BE2C (cell line): ENCODE measurements around the gene GAN.

ENCODE experiments used
- DNase-seq: peaks from one replicate; pipeline ENCODE4 v3.0.0-alpha.2; 2020
- H3K27me3 ChIP-seq: fragments of 250-450 bp; sonication (Bioruptor Pico); 2 replicates; pipeline ENCODE4 v1.5.1; 2020; ENCODE audit warnings: mild to moderate bottlenecking
- H3K36me3 ChIP-seq: fragments of 250-450 bp; sonication (Bioruptor Pico); 2 replicates; pipeline ENCODE4 v1.5.1; 2020; ENCODE audit warnings: mild to moderate bottlenecking
- H3K4me1 ChIP-seq: fragments of 250-450 bp; sonication (Bioruptor Pico); 2 replicates; pipeline ENCODE4 v1.5.1; 2020
- H3K4me3 ChIP-seq: 2 replicates; pipeline ENCODE4 v1.5.1; 2011; ENCODE audit warnings: low read depth, low read length
- H3K9me3 ChIP-seq: fragments of 250-450 bp; sonication (Bioruptor Pico); 2 replicates; pipeline ENCODE4 v1.5.1; 2020
- TF ChIP-seq, protein P1 (sequence below): IDR thresholded peaks from 2 replicates; pipeline ENCODE4 v1.5.1; 2012; ENCODE audit warnings: mild to moderate bottlenecking, low read depth, low read length

Gene GAN

DNA sequence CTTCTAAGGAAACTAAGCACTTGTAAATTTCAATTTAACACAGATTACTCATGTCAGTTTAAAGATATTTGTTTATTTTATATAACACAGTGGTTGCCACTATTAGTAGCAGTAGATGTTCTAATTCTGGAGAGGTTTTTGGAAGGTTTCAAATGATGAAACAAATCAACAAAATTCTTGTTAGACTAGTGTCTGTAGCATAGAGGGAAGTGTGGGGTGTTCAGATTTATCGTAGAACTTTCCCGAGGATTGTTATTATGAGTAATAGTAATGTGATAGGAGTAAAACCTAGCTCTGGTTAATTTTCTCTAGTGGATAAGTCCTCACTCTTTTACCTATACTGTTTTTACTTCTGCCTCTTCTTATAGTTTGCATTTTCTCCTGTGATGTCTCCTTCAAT is 6.3 kb downstream of the GAN start:
- TF ChIP-seq, protein P1, sequence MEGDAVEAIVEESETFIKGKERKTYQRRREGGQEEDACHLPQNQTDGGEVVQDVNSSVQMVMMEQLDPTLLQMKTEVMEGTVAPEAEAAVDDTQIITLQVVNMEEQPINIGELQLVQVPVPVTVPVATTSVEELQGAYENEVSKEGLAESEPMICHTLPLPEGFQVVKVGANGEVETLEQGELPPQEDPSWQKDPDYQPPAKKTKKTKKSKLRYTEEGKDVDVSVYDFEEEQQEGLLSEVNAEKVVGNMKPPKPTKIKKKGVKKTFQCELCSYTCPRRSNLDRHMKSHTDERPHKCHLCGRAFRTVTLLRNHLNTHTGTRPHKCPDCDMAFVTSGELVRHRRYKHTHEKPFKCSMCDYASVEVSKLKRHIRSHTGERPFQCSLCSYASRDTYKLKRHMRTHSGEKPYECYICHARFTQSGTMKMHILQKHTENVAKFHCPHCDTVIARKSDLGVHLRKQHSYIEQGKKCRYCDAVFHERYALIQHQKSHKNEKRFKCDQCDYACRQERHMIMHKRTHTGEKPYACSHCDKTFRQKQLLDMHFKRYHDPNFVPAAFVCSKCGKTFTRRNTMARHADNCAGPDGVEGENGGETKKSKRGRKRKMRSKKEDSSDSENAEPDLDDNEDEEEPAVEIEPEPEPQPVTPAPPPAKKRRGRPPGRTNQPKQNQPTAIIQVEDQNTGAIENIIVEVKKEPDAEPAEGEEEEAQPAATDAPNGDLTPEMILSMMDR: no peak
- no peaks in the 10 kb centered on the region for H3K4me1 ChIP-seq
- no peak for DNase-seq

DNA sequence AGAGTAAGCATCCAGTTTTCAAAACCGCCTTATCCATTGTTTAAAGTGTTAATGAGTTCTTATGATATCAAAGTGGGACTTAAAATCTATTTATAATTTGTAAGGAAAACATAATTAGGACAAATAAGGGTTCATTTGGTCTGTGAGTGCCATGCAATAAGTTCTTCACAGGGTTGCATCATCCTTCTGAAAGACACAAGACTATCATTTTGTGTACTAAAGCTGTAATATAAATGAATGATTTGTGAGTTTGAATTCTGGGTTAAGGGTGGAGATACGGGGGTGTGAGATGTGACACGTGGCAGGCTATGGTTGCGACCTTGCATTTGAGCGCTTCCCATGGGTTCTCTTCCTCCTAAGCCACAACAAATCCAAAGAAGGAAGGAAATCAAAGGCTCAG is 6.8 kb downstream of the GAN start:
- DNase-seq: no peak
- H3K4me1 ChIP-seq: no peaks in the 10 kb centered on the region
- TF ChIP-seq, protein P1: no peak
- no peaks in the 10 kb centered on the region for H3K9me3 ChIP-seq
- H3K36me3 ChIP-seq: no peaks in the 10 kb centered on the region
- H3K4me3 ChIP-seq: no peak overlapping the region
- H3K27me3 ChIP-seq: no peaks in the 10 kb centered on the region

More for the DNA sequence above, 6.3 kb downstream of the GAN start:
- no peak overlapping the region for H3K4me3 ChIP-seq
- no peaks in the 10 kb centered on the region for H3K9me3 ChIP-seq
- H3K27me3 ChIP-seq: no peaks in the 10 kb centered on the region
- H3K36me3 ChIP-seq: no peaks in the 10 kb centered on the region

DNA sequence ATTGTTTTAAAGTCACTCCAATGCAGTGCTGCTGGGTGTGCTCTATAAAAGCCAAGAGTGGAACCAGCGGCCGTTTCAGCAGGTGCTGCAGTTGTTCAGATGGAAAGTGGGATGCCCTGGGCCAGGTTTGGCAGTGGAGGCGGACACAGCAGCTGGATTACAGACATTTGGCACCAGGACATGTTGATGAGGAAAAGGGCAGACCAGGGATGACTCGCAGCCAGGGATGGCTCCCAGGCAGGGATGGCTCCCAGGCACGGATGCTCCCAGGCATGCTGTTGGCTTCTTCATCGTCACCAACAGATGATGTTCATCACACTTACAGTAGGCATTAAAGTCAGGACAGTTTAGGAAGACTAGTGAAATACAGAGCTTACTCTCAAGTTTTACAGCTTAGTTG is 10.0 kb downstream of the GAN start:
- H3K4me3 ChIP-seq: no peak overlapping the region
- H3K9me3 ChIP-seq: no peaks in the 10 kb centered on the region
- no peaks in the 10 kb centered on the region for H3K27me3 ChIP-seq
- peaks cover 13% of the 10 kb centered on the region for H3K4me1 ChIP-seq
- no peak for DNase-seq
- no peaks in the 10 kb centered on the region for H3K36me3 ChIP-seq
- TF ChIP-seq, protein P1: no peak

DNA sequence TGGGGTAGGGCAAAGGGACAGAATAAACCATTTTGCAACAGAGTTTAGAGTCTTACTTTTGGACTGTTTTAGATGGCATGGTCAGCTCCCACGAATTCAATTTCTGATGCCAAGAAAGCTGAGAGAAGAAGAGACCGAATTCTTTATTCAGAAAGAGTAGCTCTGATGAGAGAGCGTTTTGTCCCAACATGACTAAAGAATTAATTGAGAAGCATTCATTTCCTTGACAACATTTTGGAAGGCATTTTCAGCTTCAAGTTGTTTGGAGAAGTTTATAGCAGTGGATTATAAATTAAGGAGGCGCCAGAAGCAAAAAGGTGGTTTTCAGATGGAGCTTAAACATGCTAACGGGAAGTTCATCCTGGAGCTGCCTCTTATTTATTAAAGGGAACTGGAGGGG is 12.2 kb downstream of the GAN start:
- peaks cover 14% of the 10 kb centered on the region for H3K4me1 ChIP-seq
- no peak for DNase-seq
- TF ChIP-seq, protein P1: no peak
- no peak overlapping the region for H3K4me3 ChIP-seq
- H3K27me3 ChIP-seq: no peaks in the 10 kb centered on the region
- H3K9me3 ChIP-seq: no peaks in the 10 kb centered on the region
- H3K36me3 ChIP-seq: no peaks in the 10 kb centered on the region

DNA sequence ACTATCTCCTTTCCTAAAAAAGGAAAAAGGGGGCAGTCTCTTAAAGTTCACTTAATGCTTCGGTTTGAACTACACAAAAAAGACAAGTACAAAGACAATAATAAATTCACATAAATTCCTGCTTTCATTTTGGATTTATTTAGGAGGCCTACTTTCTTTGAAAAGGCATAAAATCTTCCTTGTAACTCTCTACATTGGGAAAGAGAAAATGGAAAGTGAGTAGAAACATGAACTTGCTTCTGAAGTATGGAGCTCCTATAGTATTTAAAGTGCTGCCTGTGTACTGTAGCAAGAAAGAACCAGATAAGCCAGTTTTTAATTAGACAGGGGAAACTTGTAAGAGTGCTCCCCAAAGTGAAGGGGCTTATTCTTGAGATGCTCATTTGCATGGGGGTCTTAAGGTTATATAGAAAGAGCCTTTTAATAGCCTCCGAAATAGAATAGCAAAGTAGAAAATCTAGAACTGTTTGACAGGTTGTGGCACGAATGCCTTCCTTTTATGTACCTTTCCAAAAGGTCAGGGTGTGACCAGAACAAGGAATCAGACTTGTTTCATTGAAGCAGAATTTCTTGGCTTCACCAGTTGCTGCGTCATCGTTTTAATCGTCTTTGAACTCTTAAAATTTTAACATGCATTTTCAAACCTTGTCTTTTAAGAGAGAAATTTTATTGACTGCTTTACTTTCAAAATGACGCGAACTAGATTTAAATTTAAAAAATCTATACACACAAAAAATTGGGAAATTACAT is 12.9 kb downstream of the GAN start:
- no peak overlapping the region for H3K4me3 ChIP-seq
- no peak for DNase-seq
- H3K36me3 ChIP-seq: no peaks in the 10 kb centered on the region
- TF ChIP-seq, protein P1: no peak
- peaks cover 14% of the 10 kb centered on the region for H3K4me1 ChIP-seq
- no peaks in the 10 kb centered on the region for H3K9me3 ChIP-seq
- no peaks in the 10 kb centered on the region for H3K27me3 ChIP-seq

DNA sequence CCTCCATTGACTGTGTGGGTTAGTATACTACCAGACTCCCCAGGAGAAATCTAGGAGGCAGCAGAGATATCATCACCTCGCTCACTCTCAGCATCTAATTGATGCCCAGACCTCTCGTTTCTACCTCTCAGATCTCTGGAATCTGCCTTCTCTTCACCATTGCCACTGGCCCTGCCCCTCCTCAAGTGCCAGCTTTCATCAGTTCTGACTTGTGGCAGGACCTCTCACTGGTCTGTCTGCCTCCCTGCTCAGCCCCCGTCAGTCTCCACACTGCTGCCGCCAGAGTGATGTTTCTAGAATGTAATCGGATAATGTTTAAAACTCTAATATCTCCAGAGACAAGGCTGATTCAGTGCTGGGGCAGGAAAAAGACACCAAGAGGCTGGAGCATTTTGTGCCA is 15.2 kb downstream of the GAN start:
- H3K4me3 ChIP-seq: no peak overlapping the region
- no peaks in the 10 kb centered on the region for H3K27me3 ChIP-seq
- no peaks in the 10 kb centered on the region for H3K36me3 ChIP-seq
- H3K4me1 ChIP-seq: peaks cover 14% of the 10 kb centered on the region
- TF ChIP-seq, protein P1: no peak
- no peak for DNase-seq
- H3K9me3 ChIP-seq: no peaks in the 10 kb centered on the region
